Transverse colon (tissue), 4 donors: ENCODE data around the gene FOXK2.
"Not testable (repeated sequence)": the region's sequence is repeated elsewhere in the genome, so short reads cannot be mapped to it uniquely, and the experiment has no call there.

Experiments
- POLR2A ChIP-seq: fragments of 450-650 bp; IDR thresholded peaks from one replicate; pipeline ENCODE4 v1.6.1; 2016; ENCODE audit warnings: antibody characterized with exemption, mild to moderate bottlenecking, moderate library complexity
- POLR2AphosphoS5 ChIP-seq, 3 donors: sonication (generic); formaldehyde crosslinking; IDR thresholded peaks; one replicate each; pipeline ENCODE4 v1.6.1; 2016; ENCODE audit warnings: antibody characterized with exemption in 3 of 3
- TF ChIP-seq, protein P1 (sequence below), 5 experiments: fragments of 200-600 bp in 3 of 5; fragments of 450-650 bp in 2 of 5; sonication (generic) in 3 of 5; IDR thresholded peaks; 1 replicate in 2 of 5; 2 replicates in 3 of 5; pipeline ENCODE4 v1.5.1; 2016 to 2017; ENCODE audit warnings: antibody characterized with exemption in 5 of 5, inconsistent platforms in 3 of 5, mild to moderate bottlenecking in 2 of 5, moderate library complexity in 1 of 5

DNA sequence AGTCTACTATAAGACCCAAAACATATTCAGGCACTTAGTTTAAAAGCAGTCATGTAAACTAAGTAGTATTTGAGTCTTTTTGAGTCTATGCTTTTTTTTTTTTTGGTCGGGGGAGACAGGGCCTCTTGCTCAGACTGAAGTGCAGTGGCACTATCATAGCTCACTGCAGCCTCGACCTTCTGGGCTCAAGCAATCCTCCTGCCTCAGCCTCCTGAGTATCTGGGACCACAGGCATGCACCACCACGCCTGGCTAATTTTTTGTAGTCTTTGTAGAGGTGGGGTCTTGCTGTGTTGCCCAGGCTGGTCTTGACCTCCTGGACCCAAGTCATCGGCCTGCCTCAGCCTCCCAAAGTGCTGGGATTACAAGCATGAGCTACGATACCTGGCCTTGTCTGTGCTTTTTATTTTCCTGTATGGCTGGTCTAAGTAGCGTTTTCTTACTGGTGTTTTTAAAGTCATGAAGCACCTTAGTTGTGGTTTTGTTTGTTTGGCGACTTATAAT lies 43.2 kb downstream of the FOXK2 start:
- TF ChIP-seq, protein P1, sequence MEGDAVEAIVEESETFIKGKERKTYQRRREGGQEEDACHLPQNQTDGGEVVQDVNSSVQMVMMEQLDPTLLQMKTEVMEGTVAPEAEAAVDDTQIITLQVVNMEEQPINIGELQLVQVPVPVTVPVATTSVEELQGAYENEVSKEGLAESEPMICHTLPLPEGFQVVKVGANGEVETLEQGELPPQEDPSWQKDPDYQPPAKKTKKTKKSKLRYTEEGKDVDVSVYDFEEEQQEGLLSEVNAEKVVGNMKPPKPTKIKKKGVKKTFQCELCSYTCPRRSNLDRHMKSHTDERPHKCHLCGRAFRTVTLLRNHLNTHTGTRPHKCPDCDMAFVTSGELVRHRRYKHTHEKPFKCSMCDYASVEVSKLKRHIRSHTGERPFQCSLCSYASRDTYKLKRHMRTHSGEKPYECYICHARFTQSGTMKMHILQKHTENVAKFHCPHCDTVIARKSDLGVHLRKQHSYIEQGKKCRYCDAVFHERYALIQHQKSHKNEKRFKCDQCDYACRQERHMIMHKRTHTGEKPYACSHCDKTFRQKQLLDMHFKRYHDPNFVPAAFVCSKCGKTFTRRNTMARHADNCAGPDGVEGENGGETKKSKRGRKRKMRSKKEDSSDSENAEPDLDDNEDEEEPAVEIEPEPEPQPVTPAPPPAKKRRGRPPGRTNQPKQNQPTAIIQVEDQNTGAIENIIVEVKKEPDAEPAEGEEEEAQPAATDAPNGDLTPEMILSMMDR (IDR thresholded peaks at IDR 0.05): not testable (repeated sequence)
- not testable (repeated sequence) for TF ChIP-seq POLR2AphosphoS5 (IDR thresholded peaks at IDR 0.05); POLR2A
